ENCODE results near the gene P3H2.

Gene P3H2

GRCh38 chr3:190122198-190122771 lies 1.6 kb upstream of the P3H2 start:
- no peak for DNase-seq

- DNase-seq = no peak
Observed at GRCh38 chr3:190121383-190121782, 686 bp upstream of the P3H2 start.

GRCh38 chr3:190121061-190121377 lies 322 bp upstream of the P3H2 start:
- DNase-seq = no peak

GRCh38 chr3:190119461-190120268 lies 1.0 kb downstream of the P3H2 start:
- no peak for DNase-seq

- no peak for DNase-seq
Observed at GRCh38 chr3:190118438-190118837, 2.3 kb downstream of the P3H2 start.

GRCh38 chr3:190117981-190118380 lies 2.7 kb downstream of the P3H2 start:
- DNase-seq = no peak

- DNase-seq = no peak
Observed at GRCh38 chr3:190116551-190117067, 4.1 kb downstream of the P3H2 start.

GRCh38 chr3:190110826-190111225 lies 9.9 kb downstream of the P3H2 start:
- no peak for DNase-seq

GRCh38 chr3:190109441-190109840 lies 11.3 kb downstream of the P3H2 start:
- DNase-seq = no peak

GRCh38 chr3:190108804-190109203 lies 11.9 kb downstream of the P3H2 start:
- no peak for DNase-seq

GRCh38 chr3:190105876-190106275 lies 14.8 kb downstream of the P3H2 start:
- no peak for DNase-seq

GRCh38 chr3:190101320-190102011 lies 19.2 kb downstream of the P3H2 start:
- no peak for DNase-seq

GRCh38 chr3:190099099-190099498 lies 21.6 kb downstream of the P3H2 start:
- DNase-seq = no peak

- DNase-seq = no peak
Observed at GRCh38 chr3:190097617-190098016, 23.1 kb downstream of the P3H2 start.

GRCh38 chr3:190097025-190097424 lies 23.7 kb downstream of the P3H2 start:
- DNase-seq = no peak

GRCh38 chr3:190096345-190096744 lies 24.4 kb downstream of the P3H2 start:
- no peak for DNase-seq

GRCh38 chr3:190094160-190094718 lies 26.5 kb downstream of the P3H2 start:
- DNase-seq = no peak

- no peak for DNase-seq
Observed at GRCh38 chr3:190092250-190092649, 28.4 kb downstream of the P3H2 start.

GRCh38 chr3:190089711-190090110 lies 31.0 kb downstream of the P3H2 start:
- DNase-seq = no peak

- no peak for DNase-seq
Observed at GRCh38 chr3:190088890-190089289, 31.8 kb downstream of the P3H2 start.

- DNase-seq = no peak
Observed at GRCh38 chr3:190086191-190086590, 34.5 kb downstream of the P3H2 start.

- no peak for DNase-seq
Observed at GRCh38 chr3:190084983-190085382, 35.7 kb downstream of the P3H2 start.

- DNase-seq = no peak
Observed at GRCh38 chr3:190083635-190084034, 37.1 kb downstream of the P3H2 start.

- DNase-seq = no peak
Observed at GRCh38 chr3:190081389-190081788, 39.3 kb downstream of the P3H2 start.
